BLaER1 treated with 17β-estradiol and CSF1 and Interleukin-3, amounts not matched to agents 10 nM and 100 nM (cell line): Measurements from ENCODE around the gene SHROOM3.
A peak's percentile ranks its signal among the peaks of the same experiment; 100 is the strongest.

ENCODE experiments used
- H3K27ac ChIP-seq, 11 experiments: shearing (Covaris generic); formaldehyde crosslinking; 2 replicates each; pipeline ENCODE4 v1.8.1; 2022
- H3K27me3 ChIP-seq, 11 experiments: shearing (Covaris generic); formaldehyde crosslinking; 2 replicates each; pipeline ENCODE4 v1.8.1; 2022
- H3K36me3 ChIP-seq, 11 experiments: shearing (Covaris generic); formaldehyde crosslinking; 2 replicates each; pipeline ENCODE4 v1.8.1; 2022
- H3K4me1 ChIP-seq, 10 experiments: shearing (Covaris generic); formaldehyde crosslinking; 2 replicates each; pipeline ENCODE4 v1.8.1; 2022
- H3K4me2 ChIP-seq, 11 experiments: shearing (Covaris generic); formaldehyde crosslinking; 2 replicates each; pipeline ENCODE4 v1.8.1; 2022
- H3K4me3 ChIP-seq, 10 experiments: shearing (Covaris generic); formaldehyde crosslinking; 2 replicates each; pipeline ENCODE4 v1.8.1; 2022
- H3K9ac ChIP-seq, 11 experiments: shearing (Covaris generic); formaldehyde crosslinking; 2 replicates each; pipeline ENCODE4 v1.8.1; 2022
- H3K9me3 ChIP-seq, 11 experiments: shearing (Covaris generic); formaldehyde crosslinking; replicated peaks in 1 of 11; 2 replicates each; pipeline ENCODE4 v1.8.1; 2022
- H4K20me1 ChIP-seq, 11 experiments: shearing (Covaris generic); formaldehyde crosslinking; 2 replicates each; pipeline ENCODE4 v1.8.1; 2022
- Cebpa-rat ChIP-seq, 11 experiments: shearing (Covaris generic); IDR thresholded peaks; 2 replicates each; pipeline ENCODE4 v1.8.1; 2022

SHROOM3 gene

GRCh38 chr4:76783836-76784235 lies 348.8 kb downstream of the SHROOM3 start:
- TF ChIP-seq Cebpa-rat (IDR thresholded peaks at IDR 0.05) = no peak
- Histone ChIP-seq H4K20me1 (no peaks in the 10 kb centered on the region), H3K4me3 (no peak overlapping the region), H3K9me3 (peaks cover 0 to 5% (median 0%) of the 10 kb centered on the region in 11 experiments; a peak in 2 of 22 replicates), H3K4me1 (peaks cover 0 to 9% (median 0%) of the 10 kb centered on the region in 10 experiments; a peak in 2 of 20 replicates), H3K9ac (no peak overlapping the region), H3K36me3 (peaks cover 0 to 64% (median 43%) of the 10 kb centered on the region in 11 experiments; a peak in 17 of 22 replicates), H3K27me3 (no peaks in the 10 kb centered on the region), H3K27ac (no peak overlapping the region), H3K4me2 (no peak overlapping the region)

DNA sequence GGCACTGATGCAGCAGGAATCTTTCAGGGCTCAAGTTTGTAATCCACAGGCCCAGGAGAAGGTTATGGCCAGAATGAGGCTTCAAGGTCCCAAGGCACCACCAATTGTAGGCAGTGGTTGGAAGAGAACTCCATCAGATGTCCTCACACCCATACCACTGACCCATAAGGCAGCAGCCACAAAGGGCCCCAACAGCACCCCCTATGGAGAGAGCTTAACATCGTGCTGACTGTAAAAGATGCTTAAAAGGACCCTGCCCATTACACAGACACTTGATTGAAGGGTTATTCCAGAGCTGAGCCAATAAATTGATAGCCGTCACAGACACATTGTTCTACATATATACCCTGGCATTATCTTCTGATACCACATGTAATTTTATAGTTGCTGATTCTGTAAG lies 349.2 kb downstream of the SHROOM3 start:
- no peak overlapping the region for H3K4me2 ChIP-seq

DNA sequence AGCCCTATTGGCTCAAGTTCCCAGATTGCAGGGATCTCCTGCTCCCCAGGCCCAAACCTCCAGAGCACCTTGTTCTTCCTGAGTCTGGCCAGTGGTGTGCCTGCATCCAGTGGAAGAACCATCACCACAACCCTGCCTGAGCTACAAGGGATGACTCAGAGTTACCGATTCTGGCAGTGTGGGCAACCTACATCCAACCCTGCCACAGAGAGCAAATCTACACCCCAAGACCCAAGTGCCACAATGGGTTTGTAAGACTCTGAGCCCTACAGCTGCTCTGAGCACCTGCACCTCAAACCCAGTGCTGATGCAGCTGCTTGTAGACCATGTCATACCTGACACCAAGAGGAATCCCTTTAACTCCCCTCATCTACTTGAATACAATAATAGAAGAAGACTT lies 352.9 kb downstream of the SHROOM3 start:
- no peak for TF ChIP-seq Cebpa-rat (IDR thresholded peaks at IDR 0.05)
- Histone ChIP-seq H3K27me3 (no peaks in the 10 kb centered on the region), H3K4me3 (no peak overlapping the region), H3K9ac (no peak overlapping the region), H3K4me2 (no peak overlapping the region), H3K4me1 (no peaks in the 10 kb centered on the region), H3K9me3 (peaks cover 0 to 5% (median 0%) of the 10 kb centered on the region in 11 experiments; a peak in 3 of 22 replicates), H4K20me1 (no peaks in the 10 kb centered on the region), H3K27ac (no peak overlapping the region), H3K36me3 (peaks cover 0 to 27% (median 8%) of the 10 kb centered on the region in 11 experiments; a peak in 11 of 22 replicates)

More for the DNA sequence above, 349.2 kb downstream of the SHROOM3 start:
- Histone ChIP-seq H3K4me1 (peaks cover 0 to 9% (median 0%) of the 10 kb centered on the region in 10 experiments; a peak in 2 of 20 replicates), H3K27me3 (no peaks in the 10 kb centered on the region), H3K27ac (no peak overlapping the region), H3K9ac (no peak overlapping the region), H3K4me3 (no peak overlapping the region), H4K20me1 (no peaks in the 10 kb centered on the region), H3K9me3 (peaks cover 0 to 5% (median 0%) of the 10 kb centered on the region in 11 experiments; a peak in 3 of 22 replicates), H3K36me3 (peaks cover 0 to 60% (median 39%) of the 10 kb centered on the region in 11 experiments; a peak in 17 of 22 replicates)
- TF ChIP-seq Cebpa-rat (IDR thresholded peaks at IDR 0.05) = no peak

GRCh38 chr4:76790377-76790776 lies 355.3 kb downstream of the SHROOM3 start:
- Histone ChIP-seq H3K36me3 (peaks cover 0 to 18% (median 0%) of the 10 kb centered on the region in 11 experiments; a peak in 3 of 22 replicates), H3K4me2 (peak overlapping the region in 1 of 11 experiments; percentile 29; a peak in 1 of 22 replicates), H3K4me1 (no peaks in the 10 kb centered on the region), H4K20me1 (no peaks in the 10 kb centered on the region), H3K9ac (no peak overlapping the region), H3K4me3 (no peak overlapping the region), H3K27ac (no peak overlapping the region), H3K9me3 (peaks cover 0 to 5% (median 0%) of the 10 kb centered on the region in 11 experiments; a peak in 3 of 22 replicates), H3K27me3 (no peaks in the 10 kb centered on the region)
- no peak for TF ChIP-seq Cebpa-rat (IDR thresholded peaks at IDR 0.05)

DNA sequence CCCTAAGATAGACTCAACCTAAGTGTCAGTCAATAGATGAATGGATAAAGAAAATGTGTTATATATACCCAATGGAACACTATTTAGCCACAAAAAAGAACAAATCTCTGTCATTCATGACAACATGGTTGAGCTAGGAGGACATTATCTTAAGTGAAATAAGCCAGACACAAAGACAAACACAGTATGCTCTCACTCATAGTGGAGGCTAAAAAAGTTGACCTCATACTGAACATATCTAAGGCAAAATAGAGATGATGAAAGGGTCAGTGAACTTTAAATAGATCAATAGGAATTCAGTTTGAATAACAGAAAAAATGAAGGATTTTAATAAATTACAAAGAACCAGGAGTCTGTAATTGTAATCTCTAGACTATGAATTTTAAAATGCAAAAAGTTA lies 356.4 kb downstream of the SHROOM3 start:
- Histone ChIP-seq H3K36me3 (peaks cover 0 to 9% (median 0%) of the 10 kb centered on the region in 11 experiments; a peak in 2 of 22 replicates), H3K27me3 (no peaks in the 10 kb centered on the region), H3K27ac (no peak overlapping the region), H4K20me1 (no peaks in the 10 kb centered on the region), H3K4me3 (no peak overlapping the region), H3K4me2 (no peak overlapping the region), H3K9ac (no peak overlapping the region), H3K4me1 (no peaks in the 10 kb centered on the region), H3K9me3 (peaks cover 0 to 5% (median 0%) of the 10 kb centered on the region in 11 experiments; a peak in 3 of 22 replicates)
- no peak for TF ChIP-seq Cebpa-rat (IDR thresholded peaks at IDR 0.05)

DNA sequence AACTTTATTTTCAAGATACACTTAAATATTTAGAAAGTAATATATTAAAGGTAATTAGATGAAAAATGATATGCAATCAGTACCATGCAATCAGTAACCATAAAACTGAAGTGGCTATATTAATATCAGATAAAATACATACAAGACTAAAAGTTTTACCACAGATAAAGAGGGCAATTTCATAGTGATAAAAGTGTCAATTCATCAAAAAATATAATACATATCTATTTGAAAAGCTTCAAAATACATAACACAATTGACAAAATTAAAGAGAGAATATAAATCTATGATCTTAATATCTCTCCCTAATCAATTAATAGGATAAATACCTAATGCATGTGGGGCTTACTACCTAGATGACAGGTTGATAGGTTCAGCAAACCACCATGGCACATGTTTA lies 357.4 kb downstream of the SHROOM3 start:
- no peak overlapping the region for H3K4me2 ChIP-seq
- no peak for TF ChIP-seq Cebpa-rat (IDR thresholded peaks at IDR 0.05)
- no peaks in the 10 kb centered on the region for H3K27me3 ChIP-seq
- H3K36me3 ChIP-seq = no peaks in the 10 kb centered on the region
- H3K4me1 ChIP-seq = no peaks in the 10 kb centered on the region
- H3K27ac ChIP-seq = no peak overlapping the region
- H3K9me3 ChIP-seq = peaks cover 0 to 5% (median 0%) of the 10 kb centered on the region in 11 experiments; a peak in 3 of 22 replicates
- no peak overlapping the region for H3K9ac ChIP-seq
- H3K4me3 ChIP-seq = no peak overlapping the region
- no peaks in the 10 kb centered on the region for H4K20me1 ChIP-seq

DNA sequence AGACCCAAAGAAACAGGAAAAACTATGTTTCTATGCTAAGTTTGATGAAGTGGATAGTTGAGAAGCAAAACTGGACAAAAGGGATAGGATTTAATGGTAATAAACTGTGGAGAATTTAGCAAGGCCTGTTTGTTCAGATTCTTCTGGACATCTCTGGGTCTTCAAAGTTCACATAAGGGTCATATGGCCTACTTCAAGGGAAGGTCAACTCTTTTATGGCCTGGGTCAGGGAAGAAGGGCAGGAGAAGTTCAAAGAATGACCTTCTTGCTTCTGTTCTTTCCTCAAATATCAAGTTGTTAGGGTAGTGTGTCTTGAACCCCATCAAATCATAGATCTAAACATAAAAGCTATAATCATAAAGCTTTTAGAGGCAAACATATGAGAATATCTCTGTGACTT lies 360.2 kb downstream of the SHROOM3 start:
- TF ChIP-seq Cebpa-rat (IDR thresholded peaks at IDR 0.05) = no peak
- Histone ChIP-seq H3K9ac (no peak overlapping the region), H3K36me3 (no peaks in the 10 kb centered on the region), H3K27me3 (no peaks in the 10 kb centered on the region), H3K4me3 (no peak overlapping the region), H3K4me2 (no peak overlapping the region), H3K9me3 (peaks cover 0 to 17% (median 0%) of the 10 kb centered on the region in 11 experiments; a peak in 4 of 22 replicates), H3K27ac (no peak overlapping the region), H3K4me1 (no peaks in the 10 kb centered on the region), H4K20me1 (no peaks in the 10 kb centered on the region)

DNA sequence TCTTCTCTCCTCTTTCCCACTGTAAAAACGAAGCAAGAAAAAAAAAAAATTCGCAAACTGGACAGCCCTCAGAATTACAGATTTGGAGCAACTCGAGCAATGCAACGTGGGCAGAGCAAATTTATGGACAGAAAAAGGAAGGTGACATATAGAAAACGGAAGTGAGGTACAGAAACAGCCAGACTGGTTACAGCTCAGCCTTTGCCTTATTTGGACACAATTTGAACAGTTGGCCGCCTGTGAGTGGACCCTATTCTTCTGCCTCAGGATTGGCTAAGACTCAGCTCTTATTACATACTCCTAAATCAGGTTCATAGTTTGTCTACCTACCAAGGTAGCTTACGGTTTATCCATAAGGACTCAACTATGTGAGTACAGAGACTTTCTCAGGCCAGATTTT lies 364.1 kb downstream of the SHROOM3 start:
- no peak overlapping the region for H3K9ac ChIP-seq
- no peaks in the 10 kb centered on the region for H3K4me1 ChIP-seq
- no peak overlapping the region for H3K4me2 ChIP-seq
- H3K9me3 ChIP-seq = peaks cover 0 to 17% (median 0%) of the 10 kb centered on the region in 11 experiments; a peak in 4 of 22 replicates
- H3K27ac ChIP-seq = no peak overlapping the region
- no peaks in the 10 kb centered on the region for H3K27me3 ChIP-seq
- no peaks in the 10 kb centered on the region for H4K20me1 ChIP-seq
- H3K36me3 ChIP-seq = no peaks in the 10 kb centered on the region
- TF ChIP-seq Cebpa-rat (IDR thresholded peaks at IDR 0.05) = no peak
- H3K4me3 ChIP-seq = no peak overlapping the region

GRCh38 chr4:76799718-76800117 lies 364.7 kb downstream of the SHROOM3 start:
- Histone ChIP-seq H3K4me1 (no peaks in the 10 kb centered on the region), H3K36me3 (no peaks in the 10 kb centered on the region), H3K4me2 (no peak overlapping the region), H3K4me3 (no peak overlapping the region), H3K27me3 (no peaks in the 10 kb centered on the region), H3K9ac (no peak overlapping the region), H3K9me3 (peaks cover 0 to 17% (median 0%) of the 10 kb centered on the region in 11 experiments; a peak in 4 of 22 replicates), H4K20me1 (no peaks in the 10 kb centered on the region), H3K27ac (no peak overlapping the region)
- no peak for TF ChIP-seq Cebpa-rat (IDR thresholded peaks at IDR 0.05)

DNA sequence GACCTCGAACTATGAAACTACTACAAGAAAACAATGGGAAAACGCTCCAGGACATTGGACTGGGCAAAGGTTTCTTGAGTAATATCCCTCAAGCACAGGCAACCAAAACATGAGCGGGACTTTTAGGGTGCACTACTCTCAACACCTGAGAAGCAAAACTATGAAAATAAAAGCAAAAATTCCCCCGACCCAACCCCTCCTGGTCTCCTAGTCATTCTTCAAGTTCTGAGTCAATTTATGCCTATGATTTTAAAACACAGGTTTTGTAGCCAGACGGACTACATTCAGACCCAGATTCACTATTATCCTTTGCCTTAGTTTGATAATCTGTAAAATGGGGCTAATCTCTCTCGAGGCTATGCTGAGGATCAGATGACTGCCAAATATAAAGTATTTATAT lies 365.9 kb downstream of the SHROOM3 start:
- Histone ChIP-seq H3K9me3 (peaks cover 0 to 17% (median 0%) of the 10 kb centered on the region in 11 experiments; a peak in 4 of 22 replicates), H4K20me1 (no peaks in the 10 kb centered on the region), H3K27ac (no peak overlapping the region), H3K36me3 (no peaks in the 10 kb centered on the region), H3K27me3 (no peaks in the 10 kb centered on the region), H3K4me3 (no peak overlapping the region), H3K4me2 (no peak overlapping the region), H3K9ac (no peak overlapping the region), H3K4me1 (peaks cover 0 to 5% (median 0%) of the 10 kb centered on the region in 10 experiments; a peak in 1 of 20 replicates)
- no peak for TF ChIP-seq Cebpa-rat (IDR thresholded peaks at IDR 0.05)
